Stimulated activated CD4-positive, alpha-beta T cell treated with anti-CD3 and anti-CD28 coated beads, Interleukin-15, amount 100 ng/mL, for 24 hours (primary cell): Measurements from ENCODE around the gene SPPL3.

Source experiments
- DNase-seq: peaks from one replicate; pipeline ENCODE4 v3.0.0-alpha.2; 2020

The SPPL3 gene

GRCh38 chr12:120767071-120768024 lies 136.8 kb downstream of the SPPL3 start:
- no peak for DNase-seq

GRCh38 chr12:120766566-120766965 lies 137.6 kb downstream of the SPPL3 start:
- DNase-seq = no peak

- DNase-seq = no peak
These were observed 139.3 kb downstream of the SPPL3 start for GRCh38 chr12:120764816-120765215.

DNA sequence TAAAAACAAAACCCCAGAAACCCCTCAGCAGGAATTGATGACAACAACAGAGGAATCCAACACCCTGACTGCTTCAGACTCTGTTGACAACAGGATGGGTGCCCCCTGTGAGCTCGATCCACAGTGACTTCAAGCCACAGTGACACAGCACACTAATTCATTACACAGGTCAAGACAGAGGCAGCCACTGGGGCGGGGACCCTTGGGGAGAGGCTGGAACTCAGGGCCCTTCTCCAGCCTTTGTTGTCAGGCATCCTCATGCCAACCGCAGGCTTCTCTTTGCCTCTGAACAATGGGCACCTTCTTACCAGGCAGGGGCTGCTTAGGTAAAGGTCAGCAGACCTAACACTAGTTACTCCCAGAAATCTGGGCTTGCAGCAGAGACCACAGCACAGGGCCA lies 140.9 kb downstream of the SPPL3 start:
- no peak for DNase-seq

DNA sequence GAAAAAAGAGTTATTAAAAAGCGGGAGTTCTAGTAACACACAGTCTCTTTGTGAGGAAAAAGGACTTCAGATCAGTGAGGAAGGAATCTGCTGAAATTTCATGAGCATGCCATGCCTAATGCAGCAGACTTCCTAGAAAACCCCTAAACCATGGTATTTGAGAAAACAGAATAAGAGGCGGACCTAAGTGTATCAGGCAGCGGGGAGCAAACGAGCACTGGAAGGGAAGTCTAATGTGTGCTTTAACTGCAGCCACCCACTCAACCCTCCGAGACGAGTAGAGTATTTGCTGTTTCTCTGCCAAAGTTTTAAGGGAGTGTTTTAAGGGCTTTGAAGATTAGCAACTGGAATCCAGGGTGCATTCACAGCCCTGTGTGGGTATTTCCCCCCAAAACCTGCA lies 142.1 kb downstream of the SPPL3 start:
- no peak for DNase-seq

DNA sequence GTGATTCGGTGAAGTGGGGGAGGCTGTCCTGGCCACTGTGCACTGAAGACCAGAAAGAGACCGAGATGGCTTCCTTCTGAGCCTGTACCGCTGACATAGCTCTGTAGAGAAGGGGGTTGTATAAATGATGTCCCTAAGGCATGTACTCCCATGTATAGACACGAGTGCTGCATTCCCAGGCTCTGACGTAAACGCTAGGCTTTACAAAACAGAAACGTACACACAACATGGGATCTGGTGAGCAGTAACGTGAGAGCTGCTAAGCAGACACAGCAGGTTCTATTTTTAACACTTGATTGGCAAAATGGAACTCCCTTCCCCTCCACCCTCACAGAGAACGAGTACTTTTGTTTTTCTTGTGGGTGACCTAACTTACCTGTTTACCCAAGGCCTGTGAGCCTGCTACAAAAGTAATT lies 142.6 kb downstream of the SPPL3 start:
- no peak for DNase-seq

DNA sequence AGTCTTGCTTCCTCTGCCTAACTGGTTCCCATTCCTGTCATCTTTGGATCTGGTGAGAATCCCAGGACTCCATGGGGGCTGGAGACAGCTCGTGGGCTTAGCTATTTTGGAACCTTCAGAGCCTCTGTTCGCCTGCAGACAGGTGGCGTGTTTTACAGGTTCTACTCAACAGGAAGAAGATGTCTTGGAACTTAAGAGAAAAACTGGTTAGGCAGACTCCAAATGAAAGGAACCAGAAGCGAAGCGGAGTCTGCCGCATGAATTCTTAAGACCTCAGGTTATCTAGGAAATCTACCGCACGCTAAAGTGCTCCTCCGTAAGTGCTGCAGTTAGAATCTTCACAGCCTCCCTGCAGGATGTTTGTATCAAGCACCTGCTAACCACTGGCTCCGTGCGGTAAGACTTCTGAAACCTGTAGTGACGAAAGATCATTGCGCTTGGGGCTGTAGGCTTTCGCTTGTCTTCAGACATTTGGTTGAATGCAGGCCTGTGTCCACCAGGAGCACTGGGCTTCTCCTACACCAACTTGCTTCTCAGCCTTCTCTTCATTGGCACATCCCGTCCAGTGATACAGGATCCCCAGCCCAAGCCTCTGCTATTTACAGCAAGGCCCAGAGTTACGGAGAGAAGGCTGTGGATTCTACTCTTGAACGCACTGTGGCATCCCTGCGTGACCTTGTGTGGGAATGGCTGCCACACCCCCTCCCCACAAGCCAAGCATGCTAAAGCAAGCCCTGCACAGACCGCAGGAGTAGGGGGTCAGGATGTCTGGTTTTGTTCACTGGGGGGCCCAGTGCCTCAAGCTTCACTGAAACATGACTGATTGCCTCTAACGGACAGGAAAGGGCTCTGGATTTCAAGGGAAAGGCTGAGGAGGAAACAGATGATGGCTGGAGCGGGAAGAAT lies 143.6 kb downstream of the SPPL3 start:
- peak; percentile 37 for DNase-seq

DNA sequence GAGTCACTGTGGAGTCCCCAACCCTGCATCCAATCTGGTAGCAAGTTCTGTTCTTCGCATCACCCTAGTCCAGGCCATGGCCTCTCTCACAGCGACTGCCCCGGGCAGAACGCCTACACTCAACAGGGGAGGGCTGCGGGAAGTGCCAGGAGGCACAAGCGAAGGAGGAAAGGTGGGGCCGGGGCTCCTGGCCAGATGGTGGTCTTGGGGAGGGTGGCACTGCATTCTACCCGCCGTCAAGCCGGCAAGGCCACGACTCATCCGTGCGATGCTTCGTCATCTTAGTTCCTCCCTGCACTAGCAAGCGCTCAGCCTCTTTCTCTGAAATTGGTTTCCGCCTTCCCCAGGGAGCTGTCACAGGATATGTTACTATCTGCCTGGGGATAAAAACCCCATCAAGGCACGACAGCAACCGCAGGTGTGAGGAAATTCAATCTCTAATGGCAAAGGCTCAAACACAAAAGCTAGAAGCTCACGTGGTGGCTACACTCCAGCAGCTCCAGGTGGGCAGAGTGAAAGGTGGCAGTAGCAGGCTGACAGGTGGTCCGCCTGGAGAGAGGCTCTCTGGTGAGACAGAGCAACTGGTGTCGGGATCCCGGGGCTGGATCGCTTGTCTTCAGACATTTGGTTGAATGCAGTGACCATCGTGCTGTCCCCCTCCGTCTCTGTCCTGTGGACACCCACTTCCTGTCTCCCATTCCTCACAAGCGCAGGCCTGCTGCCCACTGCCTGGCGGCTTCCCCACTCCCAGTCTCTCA lies 144.4 kb downstream of the SPPL3 start:
- no peak for DNase-seq

- DNase-seq = no peak
These were observed 145.2 kb downstream of the SPPL3 start for GRCh38 chr12:120758798-120759590.

DNA sequence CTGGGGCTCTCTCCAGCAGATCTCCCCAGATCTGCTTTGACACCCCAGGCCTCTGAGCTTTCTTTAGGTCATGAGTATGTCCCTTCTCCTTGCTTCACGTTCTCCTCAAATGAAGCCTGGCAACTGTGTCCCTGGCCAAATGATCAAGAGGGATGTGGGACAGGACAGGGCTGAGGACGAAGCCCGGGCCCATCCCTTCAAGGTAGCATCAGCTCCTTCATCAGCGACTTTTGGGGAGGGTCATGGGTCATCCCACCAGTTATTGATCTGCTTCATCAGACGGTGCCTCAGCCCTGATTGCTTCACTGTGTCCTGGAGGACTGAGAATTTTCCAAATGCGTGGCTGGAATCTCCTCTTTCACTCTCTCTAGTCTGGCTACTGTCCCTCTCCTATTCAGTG lies 146.2 kb downstream of the SPPL3 start:
- DNase-seq = no peak

DNA sequence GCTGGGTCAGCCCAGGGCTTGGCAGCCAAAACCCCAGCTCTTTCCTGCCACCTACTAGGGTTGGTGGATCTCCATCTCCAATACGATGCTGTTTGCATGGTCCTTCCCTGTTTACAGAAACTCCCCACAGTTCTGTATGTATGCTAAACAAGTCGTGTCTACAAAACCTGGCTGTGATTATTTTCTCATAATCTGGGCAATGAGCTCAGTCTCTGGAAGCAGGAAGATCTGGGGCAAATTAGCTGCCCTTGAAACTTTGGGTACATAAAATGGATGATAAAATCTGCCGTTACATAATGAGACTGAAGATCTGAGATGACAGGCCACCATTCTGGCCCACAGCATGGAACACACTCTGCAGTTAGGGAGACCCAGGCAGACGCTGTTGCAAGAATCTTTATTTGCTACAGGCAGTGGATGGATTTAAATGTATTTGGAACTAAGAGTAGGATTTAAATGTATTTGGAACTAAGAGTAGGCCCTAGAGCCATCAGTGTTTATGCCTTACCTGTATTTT lies 146.9 kb downstream of the SPPL3 start:
- DNase-seq = no peak

DNA sequence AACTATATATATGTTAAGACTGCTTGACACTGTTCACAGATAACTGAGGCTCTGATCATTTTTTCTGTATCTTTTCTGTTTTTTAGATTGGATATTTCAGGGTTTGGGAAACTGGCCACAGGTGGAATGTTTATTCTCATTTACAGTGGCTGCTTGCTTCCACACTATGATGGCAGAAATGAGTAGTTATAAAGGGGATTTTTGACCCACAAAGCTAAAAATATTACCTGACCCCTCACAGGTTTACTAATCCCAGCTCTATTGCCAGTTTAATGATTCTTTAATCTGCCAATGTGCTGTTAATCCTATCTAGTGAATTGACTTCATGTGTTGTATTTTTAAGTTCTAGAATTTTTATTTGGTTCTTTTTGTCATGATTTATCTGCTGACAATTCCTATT lies 148.9 kb downstream of the SPPL3 start:
- no peak for DNase-seq

- no peak for DNase-seq
These were observed 149.4 kb downstream of the SPPL3 start for GRCh38 chr12:120754792-120755191.

- no peak for DNase-seq
These were observed 152.8 kb downstream of the SPPL3 start for GRCh38 chr12:120751389-120751788.

- DNase-seq = no peak
These were observed 153.4 kb downstream of the SPPL3 start for GRCh38 chr12:120750806-120751205.

- no peak for DNase-seq
These were observed 154.9 kb downstream of the SPPL3 start for GRCh38 chr12:120749256-120749655.

DNA sequence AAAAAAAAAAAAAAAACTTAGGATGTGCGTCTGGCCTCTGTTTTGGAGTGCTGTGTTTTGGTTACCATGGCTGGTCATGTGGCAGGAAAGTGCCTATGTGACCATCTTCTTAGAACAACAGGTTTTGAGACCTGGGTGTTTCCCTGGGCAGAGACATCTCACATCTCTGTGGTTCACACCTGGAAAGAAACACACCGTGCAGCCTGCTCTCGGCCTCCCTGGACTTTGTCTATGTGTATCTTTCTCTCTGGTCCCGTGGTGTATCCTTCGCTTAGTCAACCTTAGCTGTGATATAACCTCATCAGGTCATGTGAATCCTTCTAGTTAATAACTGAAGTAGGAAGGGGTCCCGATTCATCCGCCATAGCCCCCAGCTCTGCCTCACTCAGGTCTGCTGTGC lies 155.9 kb downstream of the SPPL3 start:
- DNase-seq = no peak

DNA sequence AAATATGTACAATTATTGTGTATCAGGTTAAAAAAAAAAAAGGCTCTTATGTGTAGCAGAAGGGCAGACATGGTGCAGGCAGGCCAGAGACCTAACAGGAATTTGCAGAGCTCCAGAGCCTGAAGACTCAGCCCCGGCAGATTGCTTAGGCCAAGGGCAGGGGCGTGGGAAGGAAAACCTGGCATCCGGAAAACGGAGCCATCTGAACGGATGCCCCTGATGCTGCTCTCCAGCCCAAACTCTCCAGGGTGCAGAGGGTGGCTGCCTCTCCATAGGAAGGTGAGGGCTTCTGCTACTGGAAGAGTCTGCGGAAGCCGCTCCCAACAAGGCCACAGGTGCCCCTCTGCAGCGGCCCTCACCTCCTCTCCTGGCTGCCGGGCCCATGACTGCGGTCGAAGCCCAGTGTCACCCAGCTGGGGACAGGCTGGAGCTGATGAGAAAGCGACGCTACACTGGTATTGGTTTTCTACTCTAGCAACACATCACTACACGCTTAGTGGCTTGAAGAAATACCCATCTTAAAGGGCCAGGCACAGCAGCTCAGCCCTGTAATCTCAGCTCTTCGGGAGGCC lies 159.2 kb downstream of the SPPL3 start:
- no peak for DNase-seq

- DNase-seq = no peak
These were observed 162.4 kb downstream of the SPPL3 start for GRCh38 chr12:120741476-120742421.

- no peak for DNase-seq
These were observed 163.3 kb downstream of the SPPL3 start for GRCh38 chr12:120740871-120741270.
